HG03064 (cell line): ENCODE data around the gene PRDM16.

Source experiments
- ATAC-seq: cut with Tn5 transposase; IDR thresholded peaks from one replicate; pipeline ENCODE4 v1.9.1; 2021; ENCODE audit warnings: low read depth; ENCODE audit not compliant: unreplicated experiment

PRDM16 gene

GRCh38 chr1:3067671-3068563, 1.1 kb upstream of the PRDM16 start:
- ATAC-seq, result no peak

- ATAC-seq, result no peak
Measured at GRCh38 chr1:3069491-3070308, 697 bp downstream of the PRDM16 start.

GRCh38 chr1:3070309-3070643, 1.3 kb downstream of the PRDM16 start:
- no peak for ATAC-seq

- no peak for ATAC-seq
Measured at GRCh38 chr1:3070644-3071564, 1.9 kb downstream of the PRDM16 start.

- ATAC-seq, result no peak
Measured at GRCh38 chr1:3071565-3072390, 2.8 kb downstream of the PRDM16 start.

GRCh38 chr1:3072391-3073185, 3.6 kb downstream of the PRDM16 start:
- ATAC-seq, result no peak

- ATAC-seq, result no peak
Measured at GRCh38 chr1:3073186-3073488, 4.1 kb downstream of the PRDM16 start.

- no peak for ATAC-seq
Measured at GRCh38 chr1:3073489-3074296, 4.7 kb downstream of the PRDM16 start.

GRCh38 chr1:3074297-3074741, 5.3 kb downstream of the PRDM16 start:
- no peak for ATAC-seq

- no peak for ATAC-seq
Measured at GRCh38 chr1:3074800-3075199, 5.8 kb downstream of the PRDM16 start.

GRCh38 chr1:3075666-3076362, 6.8 kb downstream of the PRDM16 start:
- no peak for ATAC-seq

- no peak for ATAC-seq
Measured at GRCh38 chr1:3076363-3076740, 7.3 kb downstream of the PRDM16 start.

- ATAC-seq, result no peak
Measured at GRCh38 chr1:3077081-3077480, 8.1 kb downstream of the PRDM16 start.

GRCh38 chr1:3077561-3077960, 8.6 kb downstream of the PRDM16 start:
- no peak for ATAC-seq

GRCh38 chr1:3078430-3078861, 9.4 kb downstream of the PRDM16 start:
- ATAC-seq, result no peak

GRCh38 chr1:3078871-3079270, 9.9 kb downstream of the PRDM16 start:
- ATAC-seq, result no peak

- no peak for ATAC-seq
Measured at GRCh38 chr1:3079381-3080052, 10.5 kb downstream of the PRDM16 start.
